ENCODE measurements around the gene EBF4.
A peak's percentile ranks its signal among the peaks of the same experiment; 100 is the strongest.

Gene EBF4

DNA sequence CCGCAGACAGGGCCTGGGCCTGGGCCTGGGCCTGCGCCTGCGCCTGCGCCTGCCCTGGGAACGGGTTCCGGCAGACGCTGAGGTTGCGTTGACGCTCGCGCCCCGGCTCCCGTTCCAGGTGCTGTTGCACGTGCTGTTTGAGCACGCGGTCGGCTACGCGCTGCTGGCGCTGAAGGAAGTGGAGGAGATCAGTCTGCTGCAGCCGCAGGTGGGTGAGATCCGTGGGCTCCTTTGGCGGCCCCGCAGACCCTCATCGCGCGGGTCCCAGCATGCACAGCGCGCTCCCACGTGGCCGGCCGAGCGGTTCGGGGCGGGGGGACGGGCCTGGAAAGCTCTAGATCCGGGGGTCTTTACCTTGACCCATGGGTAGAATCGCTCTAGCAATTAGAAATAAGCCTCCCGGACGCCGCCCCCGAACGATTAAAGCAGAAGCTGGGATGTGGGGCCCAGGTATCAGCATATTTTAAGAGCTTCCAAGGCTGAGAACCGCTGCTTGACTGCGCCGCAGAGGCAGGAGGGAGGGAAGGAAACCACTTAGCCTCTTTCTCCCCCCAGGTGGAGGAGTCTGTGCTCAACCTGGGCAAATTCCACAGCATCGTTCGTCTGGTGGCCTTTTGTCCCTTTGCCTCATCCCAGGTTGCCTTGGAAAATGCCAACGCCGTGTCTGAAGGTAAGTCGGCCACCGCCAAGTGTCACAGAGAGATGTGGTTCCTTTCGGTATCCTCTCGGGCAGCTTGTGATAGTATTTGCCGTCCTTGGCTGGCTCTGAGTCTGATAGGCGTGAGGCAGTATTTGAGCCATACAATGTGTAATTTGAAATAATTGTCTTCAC, 39.6 kb upstream of the EBF4 start:
- H4K8ac ChIP-seq (ENCODE audit: low read length), result peak overlapping the region; percentile 97
- H3K14ac ChIP-seq (ENCODE audit: low read length in 2 of 2), result peak overlapping the region in 1 of 2 experiments; percentile 97
- no peaks in the 10 kb centered on the region for H3K9me3 ChIP-seq (ENCODE audit: control insufficient read depth, low read length)
- H2BK5ac ChIP-seq (ENCODE audit: low read depth, low read length, poor library complexity, severe bottlenecking), result peak overlapping the region; percentile 75
- H4K91ac ChIP-seq (ENCODE audit: low read length), result peak overlapping the region; percentile 96
- peak overlapping the region; percentile 43 for H2BK120ac ChIP-seq (ENCODE audit: low read depth, low read length)
- H2AFZ ChIP-seq (ENCODE audit: low read depth, low read length), result peak overlapping the region; percentile 66
- H3K27ac ChIP-seq (ENCODE audit: low read length, poor library complexity, severe bottlenecking), result peak overlapping the region; percentile 80
- peaks cover 40 to 42% of the 10 kb centered on the region in 2 experiments for H3K36me3 ChIP-seq (ENCODE audit: control insufficient read depth in 1 of 2, insufficient read depth in 2 of 2, low read depth in 1 of 2, low read length in 2 of 2)
- 1% methylated on average over 44 of the region's 56 CpGs for whole genome bisulfite sequencing
- H3K79me1 ChIP-seq (replicated peaks; ENCODE audit: low read length, poor library complexity, severe bottlenecking), result peaks cover 22% of the 10 kb centered on the region
- peak overlapping the region in 1 of 2 experiments; percentile 29 for H2BK12ac ChIP-seq (ENCODE audit: low read length in 2 of 2)
- H3K23ac ChIP-seq (ENCODE audit: low read length in 2 of 2), result peak overlapping the region in 1 of 2 experiments; percentile 99
- peak overlapping the region; percentile 91 to 100 for H3K18ac ChIP-seq (ENCODE audit: low read depth in 1 of 2, low read length in 2 of 2)
- peak overlapping the region; percentile 35 for H2BK15ac ChIP-seq (ENCODE audit: low read depth, poor library complexity, severe bottlenecking)
- peak overlapping the region; percentile 97 to 99 for H3K4me3 ChIP-seq (ENCODE audit: insufficient read depth in 1 of 2, low read depth in 1 of 2, low read length in 2 of 2)
- peak overlapping the region; percentile 91 to 95 for H3K4ac ChIP-seq (ENCODE audit: low read depth in 1 of 2, low read length in 2 of 2)
- peak overlapping the region; percentile 7 for H2AK5ac ChIP-seq (ENCODE audit: low read length, severe bottlenecking)
- H3K4me2 ChIP-seq (ENCODE audit: low read length, poor library complexity, severe bottlenecking), result peak overlapping the region; percentile 91
- no peaks in the 10 kb centered on the region for H3K27me3 ChIP-seq (ENCODE audit: control insufficient read depth in 1 of 2, insufficient read depth in 1 of 2, low read length in 2 of 2)
- peak; percentile 37 for DNase-seq
- peak overlapping the region; percentile 96 for H3K9ac ChIP-seq (ENCODE audit: low read length)
- peaks cover 12% of the 10 kb centered on the region for H3K4me1 ChIP-seq (ENCODE audit: control insufficient read depth, insufficient read depth, low read depth, low read length)

DNA sequence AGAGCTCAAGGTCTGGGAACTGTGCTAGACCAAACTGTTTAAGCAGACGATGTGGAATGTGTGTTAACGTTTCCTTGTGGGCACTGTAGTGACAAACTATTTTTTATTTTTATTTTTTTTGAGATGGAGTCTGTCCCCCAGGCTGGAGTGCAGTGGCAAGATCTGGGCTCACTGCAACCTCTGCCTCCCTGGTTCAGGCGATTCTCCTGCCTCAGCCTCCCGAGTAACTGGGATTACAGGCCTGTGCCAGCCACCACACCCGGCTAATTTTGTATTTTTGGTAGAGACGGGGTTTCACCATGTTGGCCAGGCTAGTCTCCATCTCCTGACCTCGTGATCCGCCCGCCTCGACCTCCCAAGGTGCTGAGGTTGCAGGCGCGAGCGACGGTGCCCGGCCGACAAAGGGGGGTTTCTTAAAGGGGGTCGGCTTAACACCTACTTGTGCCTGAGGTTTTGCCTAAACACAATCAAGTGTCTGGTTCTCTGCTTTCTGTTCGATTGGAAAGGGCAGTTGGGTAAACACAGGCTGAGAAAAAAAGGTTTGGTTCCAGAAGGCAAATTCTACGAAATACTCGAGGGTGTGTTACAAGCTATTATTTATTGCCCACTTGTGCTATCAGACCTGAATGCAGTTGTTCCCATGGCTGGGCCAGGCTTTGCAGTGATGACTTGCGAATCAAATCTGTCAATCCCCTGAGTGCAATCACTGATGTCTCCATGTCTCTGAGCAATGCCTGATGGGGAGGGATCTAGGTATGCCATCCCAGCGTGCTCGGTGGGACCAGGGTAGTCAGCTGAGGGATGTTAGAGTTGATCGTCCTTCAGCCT, 38.8 kb upstream of the EBF4 start:
- Histone ChIP-seq H3K4ac (ENCODE audit: low read depth in 1 of 2, low read length in 2 of 2) (no peak overlapping the region), H3K18ac (ENCODE audit: low read depth in 1 of 2, low read length in 2 of 2) (no peak overlapping the region), H2BK5ac (ENCODE audit: low read depth, low read length, poor library complexity, severe bottlenecking) (no peak overlapping the region), H2AK5ac (ENCODE audit: low read length, severe bottlenecking) (no peak overlapping the region), H4K91ac (ENCODE audit: low read length) (no peak overlapping the region), H3K79me1 (replicated peaks; ENCODE audit: low read length, poor library complexity, severe bottlenecking) (peaks cover 22% of the 10 kb centered on the region), H3K14ac (ENCODE audit: low read length in 2 of 2) (no peak overlapping the region), H3K23ac (ENCODE audit: low read length in 2 of 2) (peak overlapping the region in 1 of 2 experiments; percentile 65), H2AFZ (ENCODE audit: low read depth, low read length) (no peak overlapping the region), H2BK15ac (ENCODE audit: low read depth, poor library complexity, severe bottlenecking) (no peak overlapping the region), H4K8ac (ENCODE audit: low read length) (no peak overlapping the region), H2BK12ac (ENCODE audit: low read length in 2 of 2) (no peak overlapping the region), H3K27ac (ENCODE audit: low read length, poor library complexity, severe bottlenecking) (peak overlapping the region; percentile 45), H3K4me1 (ENCODE audit: control insufficient read depth, insufficient read depth, low read depth, low read length) (peaks cover 12% of the 10 kb centered on the region), H3K9ac (ENCODE audit: low read length) (peak overlapping the region; percentile 96), H2BK120ac (ENCODE audit: low read depth, low read length) (no peak overlapping the region), H3K4me3 (ENCODE audit: insufficient read depth in 1 of 2, low read depth in 1 of 2, low read length in 2 of 2) (peak overlapping the region; percentile 97 to 99), H3K27me3 (ENCODE audit: control insufficient read depth in 1 of 2, insufficient read depth in 1 of 2, low read length in 2 of 2) (no peaks in the 10 kb centered on the region), H3K9me3 (ENCODE audit: control insufficient read depth, low read length) (no peaks in the 10 kb centered on the region), H3K36me3 (ENCODE audit: control insufficient read depth in 1 of 2, insufficient read depth in 2 of 2, low read depth in 1 of 2, low read length in 2 of 2) (peaks cover 48 to 50% of the 10 kb centered on the region in 2 experiments), H3K4me2 (ENCODE audit: low read length, poor library complexity, severe bottlenecking) (peak overlapping the region; percentile 91)
- no peak for DNase-seq
- WGBS, result 25% methylated on average over 24 of the region's 24 CpGs

GRCh38 chr20:2654384-2654822, 38.2 kb upstream of the EBF4 start:
- Histone ChIP-seq H3K23ac (ENCODE audit: low read length in 2 of 2) (peak overlapping the region in 1 of 2 experiments; percentile 65), H2BK15ac (ENCODE audit: low read depth, poor library complexity, severe bottlenecking) (no peak overlapping the region), H3K18ac (ENCODE audit: low read depth in 1 of 2, low read length in 2 of 2) (no peak overlapping the region), H3K36me3 (ENCODE audit: control insufficient read depth in 1 of 2, insufficient read depth in 2 of 2, low read depth in 1 of 2, low read length in 2 of 2) (peaks cover 54 to 57% of the 10 kb centered on the region in 2 experiments), H3K9me3 (ENCODE audit: control insufficient read depth, low read length) (no peaks in the 10 kb centered on the region), H2AK5ac (ENCODE audit: low read length, severe bottlenecking) (no peak overlapping the region), H3K4me2 (ENCODE audit: low read length, poor library complexity, severe bottlenecking) (peak overlapping the region; percentile 91), H2BK12ac (ENCODE audit: low read length in 2 of 2) (no peak overlapping the region), H2BK120ac (ENCODE audit: low read depth, low read length) (no peak overlapping the region), H4K91ac (ENCODE audit: low read length) (no peak overlapping the region), H3K27me3 (ENCODE audit: control insufficient read depth in 1 of 2, insufficient read depth in 1 of 2, low read length in 2 of 2) (no peaks in the 10 kb centered on the region), H3K27ac (ENCODE audit: low read length, poor library complexity, severe bottlenecking) (no peak overlapping the region), H2BK5ac (ENCODE audit: low read depth, low read length, poor library complexity, severe bottlenecking) (no peak overlapping the region), H3K9ac (ENCODE audit: low read length) (peak overlapping the region; percentile 96), H3K14ac (ENCODE audit: low read length in 2 of 2) (no peak overlapping the region), H4K8ac (ENCODE audit: low read length) (peak overlapping the region; percentile 7), H3K4me1 (ENCODE audit: control insufficient read depth, insufficient read depth, low read depth, low read length) (peaks cover 12% of the 10 kb centered on the region), H2AFZ (ENCODE audit: low read depth, low read length) (no peak overlapping the region), H3K4me3 (ENCODE audit: insufficient read depth in 1 of 2, low read depth in 1 of 2, low read length in 2 of 2) (peak overlapping the region in 1 of 2 experiments; percentile 97), H3K79me1 (replicated peaks; ENCODE audit: low read length, poor library complexity, severe bottlenecking) (peaks cover 22% of the 10 kb centered on the region), H3K4ac (ENCODE audit: low read depth in 1 of 2, low read length in 2 of 2) (no peak overlapping the region)
- no peak for DNase-seq
- WGBS, result 88% methylated on average over 9 of the region's 9 CpGs

- H3K23ac ChIP-seq (ENCODE audit: low read length in 2 of 2), result no peak overlapping the region
- H2BK5ac ChIP-seq (ENCODE audit: low read depth, low read length, poor library complexity, severe bottlenecking), result no peak overlapping the region
- H3K79me1 ChIP-seq (replicated peaks; ENCODE audit: low read length, poor library complexity, severe bottlenecking), result peaks cover 25% of the 10 kb centered on the region
- H2BK120ac ChIP-seq (ENCODE audit: low read depth, low read length), result no peak overlapping the region
- H3K27me3 ChIP-seq (ENCODE audit: control insufficient read depth in 1 of 2, insufficient read depth in 1 of 2, low read length in 2 of 2), result no peaks in the 10 kb centered on the region
- no peak overlapping the region for H3K4ac ChIP-seq (ENCODE audit: low read depth in 1 of 2, low read length in 2 of 2)
- peak overlapping the region; percentile 96 for H3K9ac ChIP-seq (ENCODE audit: low read length)
- H3K36me3 ChIP-seq (ENCODE audit: control insufficient read depth in 1 of 2, insufficient read depth in 2 of 2, low read depth in 1 of 2, low read length in 2 of 2), result peaks cover 59 to 61% of the 10 kb centered on the region in 2 experiments
- H3K4me3 ChIP-seq (ENCODE audit: insufficient read depth in 1 of 2, low read depth in 1 of 2, low read length in 2 of 2), result no peak overlapping the region
- DNase-seq, result no peak
- H2AK5ac ChIP-seq (ENCODE audit: low read length, severe bottlenecking), result no peak overlapping the region
- no peak overlapping the region for H3K14ac ChIP-seq (ENCODE audit: low read length in 2 of 2)
- 95% methylated on average over 3 of the region's 3 CpGs for WGBS
- peaks cover 12% of the 10 kb centered on the region for H3K4me1 ChIP-seq (ENCODE audit: control insufficient read depth, insufficient read depth, low read depth, low read length)
- H2BK12ac ChIP-seq (ENCODE audit: low read length in 2 of 2), result no peak overlapping the region
- no peak overlapping the region for H3K27ac ChIP-seq (ENCODE audit: low read length, poor library complexity, severe bottlenecking)
- peak overlapping the region; percentile 7 for H4K8ac ChIP-seq (ENCODE audit: low read length)
- H4K91ac ChIP-seq (ENCODE audit: low read length), result no peak overlapping the region
- no peak overlapping the region for H3K18ac ChIP-seq (ENCODE audit: low read depth in 1 of 2, low read length in 2 of 2)
- H2BK15ac ChIP-seq (ENCODE audit: low read depth, poor library complexity, severe bottlenecking), result no peak overlapping the region
- no peaks in the 10 kb centered on the region for H3K9me3 ChIP-seq (ENCODE audit: control insufficient read depth, low read length)
- peak overlapping the region; percentile 91 for H3K4me2 ChIP-seq (ENCODE audit: low read length, poor library complexity, severe bottlenecking)
- no peak overlapping the region for H2AFZ ChIP-seq (ENCODE audit: low read depth, low read length)
These were observed 37.7 kb upstream of the EBF4 start for GRCh38 chr20:2654831-2655230.
